ENCODE data around the gene RNASE8.
A peak's percentile ranks its signal among the peaks of the same experiment; 100 is the strongest.

RNASE8 gene

DNA sequence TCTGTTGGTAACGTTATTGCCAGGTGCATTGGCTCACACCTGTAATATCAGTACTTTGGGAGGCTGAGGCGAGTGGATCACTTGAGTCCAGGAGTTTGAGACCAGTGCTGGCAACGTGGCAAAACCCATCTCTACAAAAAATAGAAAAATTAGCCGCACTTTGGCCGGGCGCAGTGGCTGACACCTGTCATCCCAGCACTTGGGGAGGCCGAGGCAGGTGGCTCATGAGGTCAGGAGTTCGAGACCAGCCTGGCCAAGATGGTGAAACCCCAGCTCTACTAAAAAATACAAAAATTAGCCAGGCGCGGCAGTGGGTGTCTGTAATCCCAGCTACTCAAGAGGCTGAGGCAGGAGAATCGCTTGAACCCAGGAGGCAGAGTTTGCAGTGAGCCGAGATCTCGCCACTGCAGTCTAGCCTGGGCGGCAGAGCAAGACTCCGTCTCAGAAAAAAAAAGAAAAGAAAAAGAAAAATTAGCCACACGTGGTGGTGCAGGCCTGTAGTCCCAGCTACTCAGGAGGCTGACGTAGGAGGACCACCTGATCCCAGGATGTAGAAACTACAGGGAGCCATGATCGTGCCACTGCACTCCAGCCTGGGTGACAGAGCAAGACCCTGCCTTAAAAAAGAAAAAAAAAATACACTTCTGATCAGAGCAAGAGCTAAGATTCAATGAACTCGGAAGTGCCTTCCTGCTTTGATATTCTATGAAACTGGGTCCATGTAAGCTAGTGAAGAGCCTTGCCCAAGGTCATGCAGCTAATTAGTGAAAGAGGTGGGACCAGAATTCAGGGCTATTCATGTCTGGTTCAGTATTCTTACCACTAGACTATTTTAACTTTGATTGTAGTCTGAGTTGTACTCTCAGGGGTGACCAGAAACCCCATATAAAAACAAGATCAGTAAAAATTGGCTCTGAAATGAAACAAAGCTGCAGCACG is 4.2 kb upstream of the RNASE8 start:
- DNase-seq (ENCODE audit: low read depth) = no peak

DNA sequence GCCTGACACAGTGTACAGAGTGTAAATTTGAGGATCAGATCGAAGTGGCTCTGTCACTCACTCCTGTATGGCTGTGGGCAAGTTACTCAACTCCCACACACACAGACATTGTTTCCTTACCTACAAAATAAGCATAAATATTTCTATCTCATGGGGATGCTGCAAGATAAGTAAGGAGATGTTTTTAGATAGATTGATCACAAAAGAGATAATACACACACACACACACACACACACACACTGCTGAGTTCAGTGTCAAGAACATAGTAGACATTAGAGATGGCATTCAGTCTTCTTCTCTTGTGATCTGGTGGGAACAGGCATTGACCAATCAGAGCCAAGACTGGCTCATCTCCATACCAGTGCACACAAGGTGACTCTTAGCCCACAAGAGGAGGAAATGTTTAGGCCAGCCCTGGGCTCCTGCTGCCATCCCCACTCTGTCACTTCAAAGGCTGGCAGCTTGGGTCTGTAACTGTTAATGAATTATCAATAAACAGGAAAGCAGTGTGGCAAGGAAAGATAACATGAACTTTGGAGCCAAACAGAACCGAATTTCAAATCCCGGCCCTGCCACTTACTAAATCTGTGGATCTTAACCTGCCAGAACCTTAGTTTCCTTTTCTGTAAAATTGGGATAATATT is 3.4 kb upstream of the RNASE8 start:
- DNase-seq (ENCODE audit: low read depth) = no peak

DNA sequence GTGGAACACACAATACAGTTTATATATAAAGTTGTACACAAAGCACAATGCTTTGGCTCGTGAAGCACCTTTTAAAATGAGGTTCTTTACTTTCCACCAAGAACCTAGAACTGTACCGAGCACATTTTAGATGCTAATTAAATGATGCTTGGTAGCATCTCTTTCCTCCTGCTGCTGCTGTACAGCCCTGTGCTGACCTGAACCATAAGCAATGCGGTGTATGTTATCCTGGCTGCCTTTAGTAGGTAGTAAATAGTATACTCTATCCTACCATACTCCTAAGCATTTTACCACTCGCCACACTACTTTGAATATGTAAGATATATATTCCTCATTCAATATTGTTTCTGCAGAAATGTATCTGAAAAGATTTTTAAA is 2.9 kb upstream of the RNASE8 start:
- no peak for DNase-seq (ENCODE audit: low read depth)

DNA sequence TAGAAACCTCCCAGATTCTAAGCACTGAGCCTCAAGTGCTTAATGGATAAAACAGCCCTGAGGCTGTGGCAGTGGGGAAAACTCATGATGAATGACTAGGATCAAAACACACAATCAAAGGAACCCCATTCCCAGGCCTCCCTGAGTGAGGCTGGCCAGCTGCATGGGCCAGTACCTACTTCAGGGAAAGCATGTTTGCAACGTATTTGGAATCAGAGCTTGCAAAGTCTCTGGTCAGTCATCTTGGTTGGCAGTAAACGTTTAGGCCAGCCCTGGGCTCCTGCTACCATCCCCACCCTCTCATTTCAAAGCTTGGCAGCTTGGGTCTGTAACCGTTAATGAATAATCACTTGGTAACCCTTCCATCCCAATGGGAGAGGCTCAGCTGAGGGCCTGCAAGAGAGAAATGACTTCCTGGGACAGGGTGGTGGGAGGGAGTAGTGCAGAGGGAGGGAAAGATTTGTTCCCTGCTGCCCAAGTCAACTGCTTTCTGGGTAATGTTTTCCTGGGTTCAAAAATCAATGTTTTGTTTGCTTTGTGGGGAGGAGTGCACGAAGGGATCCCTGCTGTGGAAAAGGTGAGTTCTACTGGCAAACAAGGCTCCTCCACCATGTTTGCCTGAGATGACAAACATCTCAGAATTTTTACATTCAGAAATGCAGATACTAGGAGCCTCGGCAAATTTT is 2.0 kb upstream of the RNASE8 start:
- no peak for DNase-seq (ENCODE audit: low read depth)

DNA sequence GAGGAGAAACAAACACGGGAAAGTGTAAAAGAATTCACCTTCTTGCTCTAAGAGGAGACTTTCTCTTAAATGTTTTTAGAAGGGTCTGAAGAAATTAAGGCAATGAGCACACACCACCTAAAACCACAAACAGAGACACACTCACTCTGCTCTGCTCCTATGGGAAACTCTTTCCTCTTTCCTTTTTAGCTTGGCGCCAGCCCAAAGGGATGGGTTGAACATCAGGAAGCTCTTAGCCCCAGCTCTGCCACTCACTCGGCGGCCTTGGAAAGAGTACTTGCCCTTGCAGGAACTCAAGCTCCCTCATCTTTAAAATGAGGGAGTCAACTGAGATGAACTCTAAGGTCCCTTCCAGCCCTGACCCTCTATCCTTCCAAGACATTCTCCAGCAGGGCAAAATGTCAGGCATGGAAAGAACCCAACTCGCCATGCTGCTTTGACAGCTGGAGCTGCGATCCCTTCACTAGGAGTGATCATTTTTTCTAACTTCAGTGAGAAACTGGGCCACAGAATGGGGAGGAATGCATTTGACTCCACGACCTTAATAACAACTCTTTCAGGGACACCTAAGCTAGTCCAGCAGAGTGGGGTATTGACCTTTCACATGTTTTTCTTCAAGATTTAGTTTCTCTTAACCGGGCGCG is 980 bp upstream of the RNASE8 start:
- no peak for DNase-seq (ENCODE audit: low read depth)

DNA sequence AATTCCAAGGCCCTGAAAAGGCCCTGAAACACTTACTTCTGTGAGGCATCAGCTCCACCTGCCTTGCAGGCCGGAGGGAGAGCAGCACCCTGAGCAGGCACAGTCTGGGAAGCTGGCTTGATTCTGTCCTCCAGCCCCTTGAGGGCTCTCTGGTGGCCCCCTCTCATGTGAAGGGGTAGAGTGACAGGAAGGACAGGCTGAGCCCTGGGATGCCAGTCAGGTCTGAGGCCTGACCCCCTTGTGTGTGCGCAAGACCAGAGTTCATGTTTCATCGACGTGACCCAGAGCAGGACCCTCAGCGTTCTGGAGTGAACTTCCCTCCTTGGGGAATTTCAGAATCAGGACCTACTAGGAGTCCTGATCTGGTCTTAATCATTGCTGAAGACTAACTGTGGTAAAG is 1.3 kb downstream of the RNASE8 start:
- no peak for DNase-seq (ENCODE audit: low read depth)

DNA sequence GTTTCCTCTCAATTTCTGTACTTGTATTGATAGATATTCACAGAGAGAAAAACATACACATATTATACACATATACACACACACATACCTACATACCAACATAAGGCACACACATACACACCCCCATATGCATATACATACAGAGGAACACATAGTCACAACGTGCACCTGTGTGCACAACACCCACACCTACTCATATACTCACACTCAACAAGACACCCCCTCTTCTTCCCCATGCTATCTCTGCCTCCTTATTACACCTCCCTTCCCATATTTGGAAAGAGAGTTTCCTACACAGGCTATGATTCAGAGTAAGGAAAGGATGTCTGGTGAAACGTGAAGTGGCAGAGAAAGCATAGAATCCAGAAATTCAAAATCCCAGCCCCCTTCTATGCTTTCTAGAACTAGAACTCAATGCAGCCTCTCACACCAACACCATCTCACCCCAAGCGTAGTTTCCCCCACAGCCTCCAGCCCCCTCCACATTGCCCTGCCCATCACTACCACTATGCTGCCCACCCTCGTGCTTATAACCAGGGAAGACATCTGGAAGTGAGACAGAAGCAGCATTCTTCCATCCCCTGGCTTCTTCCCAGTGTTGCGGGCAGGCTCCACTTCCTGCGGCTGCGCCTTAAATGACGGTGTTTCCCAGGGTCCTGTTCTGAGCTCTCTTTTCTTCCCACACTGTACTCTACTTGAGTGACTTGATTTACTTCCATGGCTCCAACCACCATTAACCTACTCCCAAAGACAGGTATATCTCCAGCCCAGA is 2.4 kb downstream of the RNASE8 start:
- DNase-seq (ENCODE audit: low read depth) = no peak

DNA sequence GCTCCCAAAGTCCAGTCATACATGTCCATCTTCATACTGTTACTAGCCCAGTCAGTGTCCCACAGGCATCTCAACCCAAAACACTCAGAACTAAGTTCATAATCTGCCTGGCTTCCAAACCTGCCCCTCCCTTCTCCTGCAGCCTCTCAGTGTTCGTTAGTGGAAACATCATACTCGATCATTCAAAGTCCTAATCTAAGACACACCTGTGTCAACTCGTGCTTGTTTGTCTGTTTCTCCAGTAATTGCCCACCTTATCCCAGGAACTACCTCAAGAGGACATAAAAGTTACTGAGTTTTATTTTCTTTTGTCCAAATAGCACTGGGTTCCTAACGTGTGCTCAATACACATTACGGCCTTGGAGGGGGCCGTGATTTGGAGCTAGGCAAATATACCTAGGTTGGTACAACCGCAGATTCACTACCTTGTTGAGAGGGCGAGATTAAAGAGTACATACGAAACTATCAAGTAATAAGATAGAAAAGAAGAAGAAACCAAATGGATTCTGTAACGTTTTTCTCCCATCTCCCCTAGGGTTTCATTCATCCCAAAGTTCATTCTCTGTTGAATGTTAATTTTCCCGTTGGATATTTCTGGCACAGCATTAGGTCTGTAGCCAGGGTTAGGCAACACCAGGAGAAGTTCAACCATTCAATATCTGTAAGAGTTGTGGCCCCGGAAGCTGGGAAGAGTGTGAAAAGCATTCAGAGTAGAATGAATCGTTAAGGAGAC is 3.2 kb downstream of the RNASE8 start:
- DNase-seq (ENCODE audit: low read depth) = no peak

DNA sequence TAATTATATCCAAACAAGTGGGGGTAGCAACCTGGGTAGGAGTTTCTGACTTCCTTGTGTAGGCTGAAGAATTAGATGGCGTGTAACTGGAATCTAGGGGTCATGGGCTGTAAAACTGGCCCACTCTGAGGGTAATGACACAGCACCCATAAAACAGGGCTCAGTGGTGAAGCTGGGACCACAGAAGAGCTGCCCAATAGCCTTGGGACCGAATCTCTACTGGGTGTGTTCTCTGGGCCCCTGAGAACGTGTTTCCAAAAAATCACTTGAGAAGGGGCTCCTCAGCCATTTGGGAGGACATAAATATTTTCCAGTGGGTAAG is 3.7 kb downstream of the RNASE8 start:
- no peak for DNase-seq (ENCODE audit: low read depth)

DNA sequence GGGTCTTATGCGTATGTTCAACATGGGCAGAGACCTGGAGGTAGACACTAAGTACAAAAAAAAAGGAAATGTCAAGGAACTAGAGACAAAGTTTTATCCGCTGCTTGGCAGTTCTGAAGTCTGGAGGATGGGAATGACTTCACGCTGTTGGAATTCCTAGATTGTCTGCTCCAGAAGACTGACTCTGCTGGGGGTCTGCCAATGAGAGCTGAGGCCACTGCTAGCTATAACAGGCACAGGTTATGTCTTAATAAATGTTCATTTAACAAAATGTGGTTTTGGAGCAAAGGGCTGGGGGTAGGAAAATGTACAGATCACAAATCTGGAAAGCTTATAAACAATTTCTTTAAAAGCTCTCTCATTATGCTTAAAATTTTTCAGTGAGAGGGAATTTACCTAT is 5.9 kb downstream of the RNASE8 start:
- no peak for DNase-seq (ENCODE audit: low read depth)

DNA sequence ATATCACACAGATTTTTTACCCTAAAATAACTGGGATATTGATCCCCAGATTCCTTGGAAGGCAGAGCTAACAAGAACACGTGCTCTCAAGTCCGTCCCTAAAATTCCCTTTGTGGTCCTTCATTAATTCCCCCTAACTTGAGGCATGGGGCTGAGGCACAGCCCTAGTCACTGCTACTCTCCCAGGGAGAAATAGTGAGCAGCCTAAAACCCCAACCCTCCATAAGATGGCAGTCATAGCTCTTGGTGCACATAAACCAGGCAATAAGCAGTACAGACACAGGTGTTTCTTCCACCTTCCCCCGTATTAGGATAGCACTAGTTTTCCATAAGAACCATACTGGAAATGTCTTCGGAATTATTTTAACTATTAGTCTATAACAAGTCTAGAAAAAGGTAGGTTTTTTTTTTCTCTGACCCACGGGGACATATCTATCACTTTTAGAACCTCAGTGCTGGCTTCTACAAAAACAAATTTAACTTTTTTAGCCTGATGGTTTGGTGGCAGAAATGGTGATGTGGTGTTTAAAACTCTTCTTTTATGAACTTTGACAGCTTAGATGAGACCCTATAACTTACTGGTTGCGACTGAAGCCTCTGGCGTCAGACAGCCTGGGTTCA is 9.4 kb downstream of the RNASE8 start:
- no peak for DNase-seq (ENCODE audit: low read depth)

DNA sequence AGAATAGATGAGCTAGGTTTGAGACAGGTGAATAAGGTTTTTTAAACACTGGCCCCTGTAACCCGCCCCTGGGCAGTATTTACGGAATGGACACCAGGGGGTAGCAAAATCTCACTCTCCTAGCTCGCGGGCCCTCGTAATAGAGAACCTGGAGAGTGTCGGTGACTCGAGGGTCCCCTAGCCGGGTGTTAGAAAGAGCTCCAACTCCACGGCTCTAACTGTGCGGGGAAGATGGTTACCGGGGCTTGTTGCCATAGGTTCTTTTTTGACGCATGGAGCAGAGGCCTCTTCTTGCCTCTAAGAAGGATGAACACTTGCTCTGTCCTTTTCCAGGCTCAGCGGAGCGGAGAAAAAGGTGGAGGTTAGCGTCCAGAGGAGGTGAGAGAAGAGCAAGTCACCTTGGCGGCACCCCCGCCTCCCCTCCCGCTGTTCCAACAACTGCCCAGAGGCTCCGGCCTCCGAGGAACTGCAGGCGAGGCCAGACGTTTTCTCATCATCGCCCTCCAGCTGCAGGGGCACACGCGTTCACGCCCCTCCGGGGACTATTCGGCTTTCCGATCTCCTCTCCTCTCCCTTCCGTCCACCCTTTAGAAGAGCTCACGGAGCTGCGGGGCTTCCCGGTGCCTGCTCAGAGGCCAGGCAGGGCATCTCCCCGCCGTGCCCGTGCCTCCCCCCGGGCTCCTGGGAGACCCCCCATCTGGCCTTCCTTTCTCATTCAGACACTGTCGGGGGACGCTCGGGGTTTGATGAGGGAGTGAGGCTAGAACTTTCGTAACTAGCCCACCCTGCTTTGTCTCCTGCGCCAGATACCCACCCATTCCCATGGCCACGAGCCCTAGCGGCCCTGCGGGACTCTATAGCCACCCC is 11.1 kb downstream of the RNASE8 start:
- peak; percentile 34 for DNase-seq (ENCODE audit: low read depth)

DNA sequence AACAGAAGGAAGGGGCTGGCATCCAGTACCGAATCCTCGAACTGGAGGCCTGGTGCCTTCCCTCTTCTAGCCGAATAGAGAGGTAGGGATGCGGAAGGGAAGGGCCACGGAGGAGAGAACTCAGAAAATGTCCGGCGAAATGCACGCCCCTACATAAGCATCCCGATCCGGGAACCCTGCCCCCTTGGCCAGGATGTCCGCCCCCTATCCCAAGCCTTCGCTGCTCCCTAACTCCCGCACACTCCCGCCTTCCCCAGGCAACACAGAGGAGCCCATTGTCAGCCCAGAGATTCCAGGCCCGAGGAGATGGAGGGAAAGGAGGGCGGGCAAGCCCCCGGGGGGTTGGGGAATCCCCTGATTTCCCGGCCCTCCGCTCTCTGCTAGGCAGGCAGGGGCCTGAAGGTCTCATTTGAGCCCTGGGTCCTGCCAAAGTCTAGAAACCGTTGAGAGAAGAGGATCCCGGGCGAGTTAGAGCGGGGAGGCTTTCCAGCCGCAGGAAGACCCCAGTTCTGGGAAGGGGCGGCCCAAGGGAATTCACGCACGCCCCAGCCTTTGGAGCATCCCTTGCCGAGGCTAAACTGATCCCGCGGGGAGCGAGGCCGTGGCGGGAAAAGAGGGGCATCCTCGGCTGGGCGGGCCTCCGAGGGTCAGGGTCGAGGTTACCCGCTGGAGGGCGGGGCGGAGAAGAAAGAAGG is 11.9 kb downstream of the RNASE8 start:
- DNase-seq (ENCODE audit: low read depth) = no peak

DNA sequence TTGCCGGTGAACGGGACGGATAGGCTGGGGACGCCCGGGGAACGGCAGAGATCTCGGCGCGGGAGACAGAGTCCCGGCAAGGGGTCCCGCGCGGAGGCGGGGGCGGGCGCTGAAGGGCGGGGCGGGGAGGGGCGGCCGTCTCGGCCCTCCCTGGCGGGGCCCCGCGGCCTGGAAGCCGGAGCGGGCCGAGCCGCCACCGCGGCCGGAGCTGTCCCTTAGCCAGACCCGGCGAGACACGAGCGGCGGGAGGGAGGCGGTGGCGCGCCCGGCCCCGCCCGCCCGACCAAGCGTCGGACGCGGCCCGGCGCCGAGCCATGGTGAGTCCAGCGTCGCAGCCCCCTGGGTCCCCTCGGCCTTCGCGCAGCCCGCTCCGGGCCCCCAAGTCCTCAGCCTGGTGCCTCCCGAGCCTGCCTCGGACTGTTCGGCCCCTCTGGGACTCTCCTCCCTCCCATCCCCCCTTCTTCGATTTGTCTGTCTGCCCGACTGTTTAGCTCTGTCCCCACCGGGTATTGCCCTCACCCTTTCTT is 12.5 kb downstream of the RNASE8 start, which contains the start of gene ARHGEF40:
Gene ARHGEF40, plus strand, starts transcription at position 222 of the 527 bp plus-strand sequence. Its CDS starts 93 bp downstream, at position 315.
- DNase-seq (ENCODE audit: low read depth) = no peak

DNA sequence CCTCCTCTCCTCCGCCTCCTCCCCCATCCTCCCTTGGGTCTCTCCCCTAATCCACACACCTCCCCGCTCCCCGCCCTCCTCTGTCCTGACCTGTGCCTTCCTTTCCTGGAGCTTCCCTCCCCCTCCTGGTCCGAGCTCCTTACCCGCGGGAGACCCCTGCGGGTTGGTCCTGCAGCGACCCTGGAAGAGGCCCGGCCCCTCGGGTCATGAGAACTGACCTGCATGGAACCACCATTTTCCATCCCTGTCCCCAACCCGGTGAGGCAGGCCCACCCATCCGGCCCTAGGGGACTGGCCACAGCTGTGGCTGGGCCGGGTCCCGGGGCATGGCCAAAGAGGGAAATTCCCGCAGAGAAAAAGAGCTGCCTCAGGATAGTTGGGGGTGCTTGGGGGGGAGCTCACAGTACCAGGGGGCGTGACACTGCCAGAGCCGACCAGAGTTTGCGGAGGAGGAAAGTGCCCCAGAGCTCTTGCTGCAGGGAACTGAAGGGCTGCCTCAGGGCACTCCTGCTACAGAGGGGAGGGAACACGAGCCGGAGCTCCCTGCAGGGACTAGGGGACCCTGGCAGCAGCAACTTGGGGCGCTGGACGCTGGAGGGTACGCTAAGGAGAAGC is 13.1 kb downstream of the RNASE8 start:
- no peak for DNase-seq (ENCODE audit: low read depth)

DNA sequence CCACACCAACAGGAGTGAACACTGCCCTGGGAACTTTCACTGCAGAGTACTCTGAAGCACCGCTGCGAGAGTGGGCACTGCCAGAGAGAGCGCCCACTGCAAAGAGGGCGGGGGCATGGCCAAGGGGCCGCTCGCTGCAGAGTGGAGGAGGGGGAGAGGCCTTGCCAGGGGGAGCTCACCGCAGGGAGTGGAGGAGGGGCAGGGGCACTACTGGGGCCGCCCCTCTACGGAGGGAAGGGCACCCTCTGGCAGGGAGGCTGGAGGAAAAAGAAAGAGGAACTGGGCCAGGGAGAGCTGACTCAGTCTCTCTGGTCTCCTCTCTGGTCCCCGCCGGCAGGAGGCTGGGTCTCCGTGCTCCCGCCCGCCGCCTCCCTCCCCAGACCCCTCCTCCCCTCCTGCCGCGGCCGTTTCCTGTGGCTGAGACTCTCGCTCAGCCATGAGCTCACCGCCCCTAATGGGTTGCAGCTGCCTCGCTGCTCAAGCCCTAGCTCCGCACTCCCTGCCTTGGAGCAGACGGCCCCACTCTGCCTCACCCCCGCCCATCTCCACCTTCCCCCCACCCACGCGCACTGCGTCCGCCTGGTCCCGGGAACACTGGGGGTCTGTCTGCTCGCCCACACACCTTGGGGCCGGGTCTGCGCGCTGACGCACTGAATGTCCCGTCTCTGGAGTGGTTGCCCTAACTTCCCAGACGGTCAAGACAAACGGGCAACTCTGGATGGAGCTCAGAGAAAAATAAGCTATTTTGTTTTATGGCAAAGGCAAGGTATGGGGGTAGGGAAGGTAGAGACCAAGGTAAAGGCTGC is 13.8 kb downstream of the RNASE8 start:
- DNase-seq (ENCODE audit: low read depth) = no peak

DNA sequence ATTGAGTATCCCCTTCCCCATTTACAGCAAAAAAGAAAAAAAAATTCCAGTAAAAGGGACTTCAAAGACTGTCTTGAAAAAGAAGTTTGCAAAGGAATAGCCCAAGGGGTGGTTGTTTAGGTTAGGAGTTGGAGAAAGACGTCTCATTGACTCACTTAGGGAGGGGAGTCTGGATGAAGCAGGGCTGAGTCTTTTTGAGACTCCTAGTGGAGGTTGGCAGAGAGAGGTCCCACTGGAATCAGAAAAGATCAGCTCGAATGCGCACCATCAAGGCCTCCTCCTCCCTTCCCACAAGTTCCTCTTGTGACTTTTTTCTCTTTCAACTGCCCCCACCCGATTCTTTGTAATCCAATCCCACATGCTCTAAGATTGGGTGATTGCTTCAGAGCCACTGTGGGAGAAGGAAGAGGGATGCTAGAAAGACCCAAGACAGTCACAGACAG is 14.4 kb downstream of the RNASE8 start:
- no peak for DNase-seq (ENCODE audit: low read depth)

Measured in T follicular helper cell (primary cell).